ENCODE results near the gene RAD51B. TPM values are rescaled to one million over a fixed set of nuclear protein-coding genes. Genes with fewer than 3 reads are reported as not detected.

RAD51B gene
- total and polyA plus RNA-seq, 2 of the 13 experiments (the other 11 are each of a cell fraction or from before 2014, with no cell fraction given): 7.0 to 9.5 TPM

DNA sequence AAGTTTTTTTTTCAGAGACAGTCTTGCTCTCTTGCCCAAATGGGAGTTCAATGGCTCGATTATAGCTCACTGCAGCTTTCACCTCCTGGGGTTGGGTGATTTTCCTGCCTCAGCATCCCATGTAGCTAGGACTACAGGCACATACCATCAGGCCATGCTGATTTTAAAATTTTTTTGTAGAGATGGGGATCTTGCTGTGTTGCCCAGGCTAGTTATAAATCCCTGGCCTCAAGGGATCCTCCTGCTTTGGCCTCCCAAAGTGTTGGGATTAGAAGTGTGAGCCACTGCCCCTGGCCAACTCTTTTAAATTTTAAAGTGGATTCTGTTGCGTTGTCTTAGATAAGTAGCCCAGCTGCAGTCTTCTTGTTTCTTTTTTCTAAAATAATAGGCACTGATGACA, 115.8 kb downstream of the RAD51B start:
- H3K4me3 ChIP-seq (replicated peaks in 1 of 3; ENCODE audit: insufficient read depth in 1 of 3, low read depth in 2 of 3, low read length in 3 of 3): no peak overlapping the region

DNA sequence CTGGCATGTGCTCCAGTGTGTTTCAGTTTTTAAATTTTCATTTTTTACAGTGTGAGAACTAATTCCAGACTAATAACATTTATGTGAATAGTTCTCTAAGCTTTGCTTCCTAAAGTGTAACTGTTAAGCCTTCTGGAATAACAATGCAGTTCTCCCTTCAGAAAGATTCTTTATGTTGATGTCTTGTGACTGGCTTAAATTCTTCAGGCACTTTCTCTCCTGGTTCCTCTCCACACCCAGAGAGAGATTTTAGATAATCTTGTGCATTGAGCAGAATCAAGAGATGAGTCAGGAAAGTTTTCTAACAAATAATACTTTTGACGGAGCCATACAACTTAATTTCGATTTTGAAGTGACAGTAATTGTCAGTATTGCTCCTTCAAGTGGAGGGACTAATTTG, 118.5 kb downstream of the RAD51B start:
- Histone ChIP-seq H3K36me3 (replicated peaks in 1 of 2; ENCODE audit: control insufficient read depth in 1 of 2, insufficient read depth in 2 of 2, low read length in 2 of 2) (no peaks in the 10 kb centered on the region), H3K4me2 (ENCODE audit: low read depth, low read length) (no peak overlapping the region), H2AFZ (ENCODE audit: low read length) (no peak overlapping the region), H4K20me1 (ENCODE audit: insufficient read depth, low read length) (no peaks in the 10 kb centered on the region), H3K4me3 (replicated peaks in 1 of 3; ENCODE audit: insufficient read depth in 1 of 3, low read depth in 2 of 3, low read length in 3 of 3) (no peak overlapping the region), H3K27me3 (ENCODE audit: control insufficient read depth in 1 of 2, insufficient read depth in 2 of 2, low read length in 2 of 2) (no peaks in the 10 kb centered on the region), H3K27ac (ENCODE audit: extremely low read length, insufficient read depth, low read length) (no peak overlapping the region), H3K4me1 (ENCODE audit: insufficient read depth, low read length) (peaks cover 28% of the 10 kb centered on the region), H3K9ac (ENCODE audit: insufficient read depth, low read depth, low read length) (no peak overlapping the region), H3K79me2 (ENCODE audit: insufficient read depth, low read length) (no peaks in the 10 kb centered on the region), H3K9me3 (ENCODE audit: low read length) (no peaks in the 10 kb centered on the region)
- ChIA-PET POLR2A (no interaction called here), CTCF (ENCODE audit: low intra/inter-chr PET ratio, low total read pairs) (no interaction called here)
- no peak for DNase-seq (ENCODE audit: low spot score)
- WGBS (ENCODE audit: low lambda C conversion rate): 82% methylated on average over 2 of the region's 2 CpGs
- BruUV-seq (replicated peaks): no TSS peak
- intact Hi-C loops (cut with micrococcal nuclease; ENCODE audit: unreplicated experiment) (no loop called here), in situ Hi-C loops (cut with HindIII; ENCODE audit: extremely low pct_ligation_motif_present, low pct_unique_long_range_greater_than_20kb) (loop anchor here (25.0 kb wide), 1 partner anchor 724 kb away; no protein-coding TSS in a partner anchor)
- ATAC-seq: no peak
- TF ChIP-seq ZNF121 (CRISPR knock-in tag; IDR thresholded peaks at IDR 0.05) (no peak), ZBTB3 (CRISPR knock-in tag; IDR thresholded peaks at IDR 0.05; ENCODE audit: borderline replicate concordance, low read depth) (no peak), ZIK1 (CRISPR knock-in tag; IDR thresholded peaks at IDR 0.05; ENCODE audit: borderline replicate concordance, low read depth) (no peak), SP5 (CRISPR knock-in tag; IDR thresholded peaks at IDR 0.05; ENCODE audit: borderline replicate concordance, low read depth) (no peak), SP4 (CRISPR knock-in tag; IDR thresholded peaks at IDR 0.05) (no peak)
- FAIRE-seq: no peak

More for the DNA sequence above, 115.8 kb downstream of the RAD51B start:
- Histone ChIP-seq H2AFZ (ENCODE audit: low read length) (no peak overlapping the region), H3K79me2 (ENCODE audit: insufficient read depth, low read length) (no peaks in the 10 kb centered on the region), H3K27me3 (ENCODE audit: control insufficient read depth in 1 of 2, insufficient read depth in 2 of 2, low read length in 2 of 2) (no peaks in the 10 kb centered on the region), H3K36me3 (replicated peaks in 1 of 2; ENCODE audit: control insufficient read depth in 1 of 2, insufficient read depth in 2 of 2, low read length in 2 of 2) (no peaks in the 10 kb centered on the region), H3K9ac (ENCODE audit: insufficient read depth, low read depth, low read length) (no peak overlapping the region), H3K9me3 (ENCODE audit: low read length) (peaks cover 2% of the 10 kb centered on the region; the same call in 1 of the 2 replicates), H4K20me1 (ENCODE audit: insufficient read depth, low read length) (no peaks in the 10 kb centered on the region), H3K4me1 (ENCODE audit: insufficient read depth, low read length) (peaks cover 5% of the 10 kb centered on the region), H3K4me2 (ENCODE audit: low read depth, low read length) (no peak overlapping the region), H3K27ac (ENCODE audit: extremely low read length, insufficient read depth, low read length) (no peak overlapping the region)
- 92% methylated on average over 2 of the region's 2 CpGs for WGBS (ENCODE audit: low lambda C conversion rate)
- BruUV-seq (replicated peaks): no TSS peak
- in situ Hi-C loops (cut with HindIII; ENCODE audit: extremely low pct_ligation_motif_present, low pct_unique_long_range_greater_than_20kb) (loop anchor here (25.0 kb wide), 1 partner anchor 727 kb away; no protein-coding TSS in a partner anchor), intact Hi-C loops (cut with micrococcal nuclease; ENCODE audit: unreplicated experiment) (no loop called here)
- no peak for ATAC-seq
- POLR2A ChIA-PET: no interaction called here
- TF ChIP-seq FOSL1 (CRISPR knock-in tag; IDR thresholded peaks at IDR 0.05; ENCODE audit: borderline replicate concordance): no peak
- TF ChIP-seq ZNF792 (CRISPR knock-in tag; IDR thresholded peaks at IDR 0.05): no peak
- CTCF ChIA-PET (ENCODE audit: low intra/inter-chr PET ratio, low total read pairs): interaction anchor here (1.9 to 2.0 kb wide), 2 partner anchors 881 to 909 kb away, joined by 9 read pairs; no protein-coding TSS in a partner anchor
- DNase-seq (ENCODE audit: low spot score): no peak
- FAIRE-seq: no peak

Measured in HepG2 (cell line).